Measurements from ENCODE around the gene EFNA3.

Gene EFNA3

DNA sequence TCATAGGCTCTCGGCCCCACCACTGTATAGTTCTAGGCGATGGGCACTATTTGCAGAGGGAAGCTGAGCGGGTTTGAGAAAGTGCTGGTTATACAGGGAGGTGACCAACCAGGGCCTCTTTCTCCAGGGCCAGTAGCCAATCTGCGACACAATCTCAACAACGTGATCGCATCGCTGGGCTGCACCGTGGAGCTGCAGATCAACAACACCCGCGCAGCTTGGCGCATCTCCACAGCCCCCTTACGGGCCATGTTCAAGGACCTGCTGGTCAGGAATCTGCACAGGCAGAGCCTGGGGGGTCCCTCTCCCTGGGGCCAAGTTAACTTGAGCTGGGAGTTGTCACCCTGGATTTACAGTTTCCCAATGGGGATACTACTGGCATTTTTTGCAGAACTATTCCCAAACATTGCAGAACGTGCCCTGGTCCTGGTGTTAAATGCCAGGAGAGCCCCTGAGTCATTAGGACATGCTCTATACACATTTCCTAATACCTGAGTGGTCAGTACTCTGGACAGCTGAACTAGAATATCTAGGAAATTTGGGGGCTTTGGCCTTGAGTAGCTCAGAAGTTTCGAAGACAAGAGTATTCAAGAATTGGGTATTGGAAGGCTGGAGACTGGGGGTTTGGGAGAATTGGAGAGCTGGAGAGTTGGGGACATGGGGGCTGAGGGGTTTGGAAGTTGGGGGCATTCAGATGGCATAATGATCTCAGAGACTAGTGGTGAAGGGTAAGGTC is 38.1 kb upstream of the EFNA3 start:
- H3K4me3 ChIP-seq (replicated peaks; ENCODE audit: low read depth, low read length), result no peak overlapping the region
- no peak for DNase-seq (ENCODE audit: extremely low read depth, low read depth)

DNA sequence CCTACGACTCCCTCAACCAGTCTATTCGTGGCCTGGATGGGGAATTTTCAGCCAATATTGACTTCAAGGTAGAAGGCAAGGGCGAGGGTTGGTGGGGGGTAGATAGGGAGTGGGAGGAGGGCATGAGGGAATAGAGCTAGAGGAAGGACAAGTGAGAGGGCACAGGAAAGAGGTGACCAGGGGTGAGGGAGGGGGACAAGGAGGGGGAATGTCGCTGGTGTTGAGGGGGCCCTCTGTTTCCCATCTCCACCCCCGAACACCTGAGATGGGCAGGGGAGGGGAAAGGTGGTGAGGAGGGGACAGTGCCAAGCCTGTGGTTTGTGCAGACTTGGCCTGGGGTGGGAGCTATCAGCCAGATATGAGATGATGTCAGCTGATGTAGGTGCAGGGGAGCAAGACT is 35.8 kb upstream of the EFNA3 start:
- no peak for DNase-seq (ENCODE audit: extremely low read depth, low read depth)
- no peak overlapping the region for H3K4me3 ChIP-seq (replicated peaks; ENCODE audit: low read depth, low read length)
- TF ChIP-seq, protein P1, sequence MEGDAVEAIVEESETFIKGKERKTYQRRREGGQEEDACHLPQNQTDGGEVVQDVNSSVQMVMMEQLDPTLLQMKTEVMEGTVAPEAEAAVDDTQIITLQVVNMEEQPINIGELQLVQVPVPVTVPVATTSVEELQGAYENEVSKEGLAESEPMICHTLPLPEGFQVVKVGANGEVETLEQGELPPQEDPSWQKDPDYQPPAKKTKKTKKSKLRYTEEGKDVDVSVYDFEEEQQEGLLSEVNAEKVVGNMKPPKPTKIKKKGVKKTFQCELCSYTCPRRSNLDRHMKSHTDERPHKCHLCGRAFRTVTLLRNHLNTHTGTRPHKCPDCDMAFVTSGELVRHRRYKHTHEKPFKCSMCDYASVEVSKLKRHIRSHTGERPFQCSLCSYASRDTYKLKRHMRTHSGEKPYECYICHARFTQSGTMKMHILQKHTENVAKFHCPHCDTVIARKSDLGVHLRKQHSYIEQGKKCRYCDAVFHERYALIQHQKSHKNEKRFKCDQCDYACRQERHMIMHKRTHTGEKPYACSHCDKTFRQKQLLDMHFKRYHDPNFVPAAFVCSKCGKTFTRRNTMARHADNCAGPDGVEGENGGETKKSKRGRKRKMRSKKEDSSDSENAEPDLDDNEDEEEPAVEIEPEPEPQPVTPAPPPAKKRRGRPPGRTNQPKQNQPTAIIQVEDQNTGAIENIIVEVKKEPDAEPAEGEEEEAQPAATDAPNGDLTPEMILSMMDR (IDR thresholded peaks at IDR 0.05; ENCODE audit: low read depth, low read length, missing control alignments), result no peak

More for the DNA sequence above, 38.1 kb upstream of the EFNA3 start:
- TF ChIP-seq, protein P1 (IDR thresholded peaks at IDR 0.05; ENCODE audit: low read depth, low read length, missing control alignments), result no peak

DNA sequence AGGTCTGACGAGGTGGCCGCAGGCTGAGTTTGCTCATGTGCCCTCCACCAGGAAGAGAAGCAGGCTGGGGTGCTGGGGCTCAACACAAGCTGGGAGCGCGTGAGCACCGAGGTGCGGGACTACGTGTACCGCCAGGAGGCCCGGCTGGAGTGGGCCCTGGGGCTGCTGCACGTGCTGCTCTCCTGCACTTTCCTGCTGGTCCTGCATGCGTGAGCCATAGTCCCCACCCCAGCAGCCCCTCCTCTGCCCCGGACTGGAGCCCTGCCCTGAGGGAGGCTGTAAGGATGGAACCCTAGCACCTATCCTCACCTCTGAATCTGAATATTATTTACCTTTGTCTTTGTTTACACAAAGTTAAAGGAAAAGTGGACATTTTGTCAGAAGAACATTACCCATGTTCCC is 35.3 kb upstream of the EFNA3 start:
- TF ChIP-seq, protein P1 (IDR thresholded peaks at IDR 0.05; ENCODE audit: low read depth, low read length, missing control alignments), result no peak
- no peak for DNase-seq (ENCODE audit: extremely low read depth, low read depth)
- H3K4me3 ChIP-seq (replicated peaks; ENCODE audit: low read depth, low read length), result no peak overlapping the region

DNA sequence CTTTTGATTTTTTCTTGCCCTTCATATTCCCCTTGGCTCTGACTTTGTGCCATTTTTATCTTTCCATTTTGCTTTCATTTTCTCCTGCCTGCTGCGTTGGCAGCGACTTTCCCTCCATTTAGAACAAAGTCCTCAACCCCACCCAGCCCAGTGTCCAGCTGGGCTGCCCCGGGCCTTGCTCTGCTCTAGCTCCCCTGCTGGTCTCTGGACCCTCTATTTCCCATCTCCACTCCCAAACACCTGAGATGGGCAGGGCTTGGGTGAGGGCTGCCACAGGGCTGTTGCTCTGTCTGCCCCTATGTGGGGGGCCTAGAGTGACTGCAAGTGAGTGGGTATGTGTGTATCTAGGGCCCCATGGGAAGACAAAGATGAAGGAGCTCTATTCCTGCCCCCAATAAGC is 34.8 kb upstream of the EFNA3 start:
- no peak for DNase-seq (ENCODE audit: extremely low read depth, low read depth)
- TF ChIP-seq, protein P1 (IDR thresholded peaks at IDR 0.05; ENCODE audit: low read depth, low read length, missing control alignments), result no peak
- no peak overlapping the region for H3K4me3 ChIP-seq (replicated peaks; ENCODE audit: low read depth, low read length)

DNA sequence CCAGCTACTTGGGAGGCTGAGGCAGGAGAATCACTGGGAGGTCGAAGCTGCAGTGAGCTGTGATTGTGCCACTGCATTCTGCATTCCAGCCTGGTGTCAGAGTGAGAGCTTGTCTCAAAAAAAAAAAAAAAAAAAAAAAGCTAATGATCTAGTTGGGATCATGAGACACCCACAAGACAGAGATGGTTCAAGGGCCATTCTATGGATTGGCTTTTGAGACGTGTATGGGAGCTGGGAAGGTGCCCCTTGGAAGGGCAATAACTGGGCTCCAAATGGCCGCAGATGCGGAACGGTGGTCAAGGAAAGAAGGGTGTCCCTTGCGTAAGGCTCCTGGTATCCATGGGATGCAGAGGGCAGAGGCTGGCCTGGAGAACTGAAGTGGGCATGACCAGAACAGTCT is 34.3 kb upstream of the EFNA3 start:
- no peak for DNase-seq (ENCODE audit: extremely low read depth, low read depth)
- no peak overlapping the region for H3K4me3 ChIP-seq (replicated peaks; ENCODE audit: low read depth, low read length)
- TF ChIP-seq, protein P1 (IDR thresholded peaks at IDR 0.05; ENCODE audit: low read depth, low read length, missing control alignments), result no peak

DNA sequence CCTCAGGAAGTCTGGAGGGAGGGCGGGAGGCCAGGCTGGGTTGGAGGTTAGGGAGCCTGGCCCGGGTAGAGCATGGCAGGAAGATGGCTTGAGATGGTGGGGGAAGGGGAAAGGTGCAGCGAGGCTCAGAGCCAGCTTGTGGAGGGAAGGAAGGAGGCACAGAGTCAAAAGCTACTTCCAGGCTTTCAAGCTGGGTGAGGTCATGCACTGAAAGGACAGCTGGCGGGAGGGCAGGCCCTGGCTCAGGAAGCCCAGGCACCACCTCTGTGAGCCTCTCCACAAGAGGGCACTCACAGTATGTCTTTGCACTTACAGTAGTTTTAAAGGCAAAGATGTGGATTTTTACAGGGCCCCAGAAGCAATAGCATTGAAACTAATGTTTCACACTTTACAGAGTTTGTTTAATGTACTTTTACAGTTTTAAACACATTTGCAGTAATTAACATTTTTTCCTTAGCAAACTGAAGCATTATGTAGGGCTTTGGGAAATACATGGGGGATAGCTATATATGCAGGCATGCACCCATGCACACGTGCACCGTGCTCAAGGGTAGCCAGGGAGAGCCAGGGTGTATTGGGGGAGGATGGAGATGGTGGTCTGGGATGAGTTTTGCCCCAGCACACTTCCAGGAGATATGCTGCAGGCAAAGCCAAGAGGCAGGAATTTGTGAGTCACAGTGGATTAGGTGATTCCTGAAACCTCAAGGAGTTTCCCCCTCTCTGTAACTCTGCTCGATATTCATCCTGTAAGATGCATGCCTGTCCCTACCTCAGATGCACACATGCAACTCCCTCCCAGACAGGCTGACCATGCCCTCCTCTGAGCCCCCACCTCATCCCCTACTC is 33.6 kb upstream of the EFNA3 start:
- DNase-seq (ENCODE audit: extremely low read depth, low read depth), result no peak
- TF ChIP-seq, protein P1 (IDR thresholded peaks at IDR 0.05; ENCODE audit: low read depth, low read length, missing control alignments), result peak; percentile 77
- H3K4me3 ChIP-seq (replicated peaks; ENCODE audit: low read depth, low read length), result no peak overlapping the region

Measured in HFF-Myc (cell line).